GM21447 (cell line): ENCODE measurements around the gene RNU7-1.

Experiments used
- ATAC-seq: cut with Tn5 transposase; IDR thresholded peaks from one replicate; pipeline ENCODE4 v1.9.1; 2021; ENCODE audit not compliant: unreplicated experiment

The RNU7-1 gene

GRCh38 chr12:6917491-6918231 is 26.0 kb upstream of the RNU7-1 start:
- ATAC-seq = no peak

DNA sequence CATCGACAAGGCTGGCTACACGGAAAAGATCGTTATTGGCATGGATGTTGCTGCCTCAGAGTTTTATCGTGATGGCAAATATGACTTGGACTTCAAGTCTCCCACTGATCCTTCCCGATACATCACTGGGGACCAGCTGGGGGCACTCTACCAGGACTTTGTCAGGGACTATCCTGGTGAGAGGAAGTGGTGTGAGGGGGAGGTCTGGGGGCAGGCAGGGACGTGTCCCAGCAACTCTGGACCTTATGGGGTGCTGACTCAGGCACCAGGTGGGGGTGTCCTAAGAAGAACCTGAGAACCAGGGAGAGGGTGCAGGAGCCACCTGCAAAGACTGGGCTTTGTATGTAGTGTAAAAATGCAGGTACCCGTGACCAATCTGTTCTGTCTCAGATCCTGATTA is 24.0 kb upstream of the RNU7-1 start:
- ATAC-seq = no peak

DNA sequence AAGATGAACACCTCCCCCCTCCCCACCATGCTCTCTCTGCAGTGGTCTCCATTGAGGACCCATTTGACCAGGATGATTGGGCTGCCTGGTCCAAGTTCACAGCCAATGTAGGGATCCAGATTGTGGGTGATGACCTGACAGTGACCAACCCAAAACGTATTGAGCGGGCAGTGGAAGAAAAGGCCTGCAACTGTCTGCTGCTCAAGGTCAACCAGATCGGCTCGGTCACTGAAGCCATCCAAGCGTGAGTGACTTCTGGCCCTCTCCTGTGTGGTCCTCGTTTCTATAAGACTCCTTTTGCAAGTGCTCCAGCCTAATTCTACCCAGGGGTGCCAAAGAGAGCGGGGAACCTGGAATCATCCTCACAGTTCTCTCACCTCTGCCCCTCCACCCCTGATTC is 22.1 kb upstream of the RNU7-1 start:
- ATAC-seq = no peak

- ATAC-seq = no peak
Measured at GRCh38 chr12:6921996-6922946, 21.3 kb upstream of the RNU7-1 start.

DNA sequence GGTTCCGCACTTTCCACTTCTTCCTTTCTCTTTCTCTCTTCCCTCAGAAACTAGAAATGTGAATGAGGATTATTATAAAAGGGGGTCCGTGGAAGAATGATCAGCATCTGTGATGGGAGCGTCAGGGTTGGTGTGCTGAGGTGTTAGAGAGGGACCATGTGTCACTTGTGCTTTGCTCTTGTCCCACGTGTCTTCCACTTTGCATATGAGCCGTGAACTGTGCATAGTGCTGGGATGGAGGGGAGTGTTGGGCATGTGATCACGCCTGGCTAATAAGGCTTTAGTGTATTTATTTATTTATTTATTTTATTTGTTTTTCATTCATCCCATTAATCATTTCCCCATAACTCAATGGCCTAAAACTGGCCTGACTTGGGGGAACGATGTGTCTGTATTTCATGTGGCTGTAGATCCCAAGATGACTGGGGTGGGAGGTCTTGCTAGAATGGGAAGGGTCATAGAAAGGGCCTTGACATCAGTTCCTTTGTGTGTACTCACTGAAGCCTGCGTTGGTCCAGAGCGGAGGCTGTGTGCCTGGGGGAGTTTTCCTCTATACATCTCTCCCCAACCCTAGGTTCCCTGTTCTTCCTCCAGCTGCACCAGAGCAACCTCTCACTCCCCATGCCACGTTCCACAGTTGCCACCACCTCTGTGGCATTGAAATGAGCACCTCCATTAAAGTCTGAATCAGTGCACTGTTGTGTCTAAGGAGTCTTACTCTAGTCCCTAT is 20.4 kb upstream of the RNU7-1 start:
- ATAC-seq = no peak

GRCh38 chr12:6923851-6924250 is 19.8 kb upstream of the RNU7-1 start:
- ATAC-seq = no peak

DNA sequence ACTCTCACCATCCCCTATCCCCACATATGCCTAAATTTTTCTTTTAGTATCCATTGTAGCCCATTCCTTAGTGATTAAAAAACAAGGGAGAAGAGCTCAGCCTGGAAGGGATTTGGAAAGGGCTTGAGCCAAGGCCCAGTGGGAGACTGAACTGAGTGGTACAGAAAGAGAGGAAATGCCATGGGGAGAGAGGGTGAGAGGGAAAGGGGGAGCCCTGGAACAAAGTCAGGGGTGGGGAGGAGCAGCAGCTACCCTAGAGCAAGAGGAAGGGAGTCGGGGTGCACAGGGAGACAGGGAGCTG is 18.4 kb upstream of the RNU7-1 start:
- ATAC-seq = no peak

DNA sequence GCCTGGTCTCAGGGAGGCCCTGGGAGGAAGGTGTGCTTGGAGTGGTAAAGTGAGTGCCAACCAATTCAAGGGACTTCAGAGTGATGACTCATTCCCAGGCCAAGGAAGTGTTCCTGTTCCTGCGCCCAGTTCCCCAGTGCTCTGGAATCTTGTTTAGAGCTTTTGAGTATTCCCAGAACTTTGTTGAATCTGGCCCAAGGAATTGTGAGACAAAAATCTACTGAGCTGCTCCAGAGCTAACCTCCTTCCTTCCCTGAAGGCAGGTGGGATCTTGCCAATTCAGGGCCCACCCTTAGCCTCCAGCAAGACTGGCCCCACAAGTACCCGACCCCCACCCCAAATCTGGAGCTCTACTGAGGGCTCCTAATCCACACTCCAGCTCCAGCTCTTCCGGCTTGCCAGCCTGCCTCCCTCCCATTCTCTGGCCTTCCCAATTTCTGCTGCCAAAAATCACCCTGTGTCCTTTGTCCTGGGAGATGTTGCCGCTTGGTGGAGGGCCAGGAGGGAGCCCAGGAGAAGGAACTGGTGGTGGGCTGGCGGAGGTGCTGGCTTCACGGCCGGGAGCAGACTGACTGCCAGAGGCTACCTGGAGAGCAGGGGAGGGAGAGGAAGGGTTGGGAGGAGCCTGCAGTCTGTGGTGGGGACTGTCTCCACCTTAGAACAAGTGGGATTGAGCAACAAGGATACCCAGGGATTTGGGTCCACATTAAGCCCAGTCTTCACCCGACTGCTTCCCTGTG is 17.9 kb upstream of the RNU7-1 start:
- ATAC-seq = no peak

GRCh38 chr12:6927379-6928021 is 16.1 kb upstream of the RNU7-1 start, which contains the start of gene ATN1:
Gene ATN1, plus strand, starts transcription at chr12:6927959. Its CDS starts 6,043 bp downstream, at chr12:6934002.
- no peak for ATAC-seq

- no peak for ATAC-seq
Measured at GRCh38 chr12:6928022-6928702, 15.5 kb upstream of the RNU7-1 start.

- no peak for ATAC-seq
Measured at GRCh38 chr12:6928703-6929407, 14.8 kb upstream of the RNU7-1 start.

GRCh38 chr12:6929466-6930452 is 13.9 kb upstream of the RNU7-1 start:
- no peak for ATAC-seq

- no peak for ATAC-seq
Measured at GRCh38 chr12:6932766-6933165, 10.8 kb upstream of the RNU7-1 start.

DNA sequence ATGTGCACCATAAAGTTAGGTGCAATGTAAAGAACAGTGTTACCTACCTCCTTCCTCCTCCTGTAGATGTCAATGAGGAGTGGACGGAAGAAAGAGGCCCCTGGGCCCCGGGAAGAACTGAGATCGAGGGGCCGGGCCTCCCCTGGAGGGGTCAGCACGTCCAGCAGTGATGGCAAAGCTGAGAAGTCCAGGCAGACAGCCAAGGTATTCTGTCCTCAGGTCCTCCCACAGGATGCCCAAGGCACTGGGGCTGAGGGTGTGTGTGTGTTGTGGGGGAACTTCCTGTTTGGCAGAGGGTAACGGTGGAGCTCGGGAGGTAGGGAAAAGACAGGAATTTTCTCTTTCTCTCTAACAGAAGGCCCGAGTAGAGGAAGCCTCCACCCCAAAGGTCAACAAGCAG is 9.5 kb upstream of the RNU7-1 start:
- ATAC-seq = no peak

- no peak for ATAC-seq
Measured at GRCh38 chr12:6935371-6936193, 8.0 kb upstream of the RNU7-1 start.

DNA sequence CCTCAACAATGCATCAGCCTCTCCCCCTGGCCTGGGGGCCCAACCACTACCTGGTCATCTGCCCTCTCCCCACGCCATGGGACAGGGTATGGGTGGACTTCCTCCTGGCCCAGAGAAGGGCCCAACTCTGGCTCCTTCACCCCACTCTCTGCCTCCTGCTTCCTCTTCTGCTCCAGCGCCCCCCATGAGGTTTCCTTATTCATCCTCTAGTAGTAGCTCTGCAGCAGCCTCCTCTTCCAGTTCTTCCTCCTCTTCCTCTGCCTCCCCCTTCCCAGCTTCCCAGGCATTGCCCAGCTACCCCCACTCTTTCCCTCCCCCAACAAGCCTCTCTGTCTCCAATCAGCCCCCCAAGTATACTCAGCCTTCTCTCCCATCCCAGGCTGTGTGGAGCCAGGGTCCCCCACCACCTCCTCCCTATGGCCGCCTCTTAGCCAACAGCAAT is 7.4 kb upstream of the RNU7-1 start:
- no peak for ATAC-seq
